Hematopoietic multipotent progenitor cell (in vitro differentiated cells): Measurements from ENCODE around the gene RGS4. TPM values are rescaled to one million over a fixed set of nuclear protein-coding genes. Genes with fewer than 3 reads are reported as not detected.

Experiments used
- DNase-seq, 3 donors: peaks; one replicate each; pipeline ENCODE4 v3.0.0-alpha.2; 2011 to 2015; ENCODE audit warnings: low read depth in 2 of 3, low spot score in 2 of 3
- total RNA-seq: library from RNA; depleted of rRNA; stranded (reverse); fragments of >200 nt; gene quantifications from one replicate; pipeline ENCODE4 v1.2.3, GENCODE V29; 2012

RGS4 gene
- not detected for total RNA-seq

DNA sequence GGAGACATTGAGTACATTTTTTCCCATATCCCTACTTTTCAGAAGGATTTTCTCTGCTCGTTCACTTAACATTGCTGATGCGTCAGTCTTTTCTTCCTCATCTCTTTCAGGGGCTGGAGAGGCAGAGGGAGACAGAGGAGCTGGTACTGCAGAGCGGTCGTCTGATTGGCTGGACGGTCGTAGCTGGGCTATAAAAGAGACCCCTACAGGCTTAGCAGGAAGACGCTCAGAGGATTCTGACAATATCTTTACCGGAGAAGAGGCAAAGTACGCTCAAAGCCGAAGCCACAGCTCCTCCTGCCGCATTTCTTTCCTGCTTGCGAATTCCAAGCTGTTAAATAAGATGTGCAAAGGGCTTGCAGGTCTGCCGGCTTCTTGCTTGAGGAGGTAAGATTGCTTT is at the start of gene RGS4:
RGS4 (plus strand) TSS at position 220 of the 400 bp plus-strand sequence; CDS start at position 344, 124 bp downstream.
- DNase-seq: peak in 1 of 3 donors; percentile 8

DNA sequence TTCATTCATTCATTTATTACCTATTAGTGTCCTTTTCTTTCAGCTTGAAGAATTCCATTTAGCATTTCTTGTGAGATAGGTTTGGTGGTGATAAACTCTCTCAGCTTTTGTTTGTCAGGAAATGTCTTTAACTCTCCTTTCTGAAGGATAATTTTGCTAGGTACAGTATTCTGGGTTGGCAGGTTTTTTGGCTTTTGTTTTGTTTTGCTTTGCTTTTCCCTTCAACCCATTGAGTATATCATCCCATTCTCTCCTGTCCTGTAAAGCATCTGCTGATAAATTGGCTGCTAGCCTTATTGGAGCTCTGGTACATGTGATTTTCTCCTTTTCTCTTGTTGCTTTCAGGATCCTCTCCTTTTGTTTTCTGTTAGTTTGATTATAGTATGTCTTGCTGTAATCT is 47.0 kb upstream of the RGS4 start:
- DNase-seq: no peak

- DNase-seq: no peak
Observed at GRCh38 chr1:163027610-163028009, 41.6 kb upstream of the RGS4 start.

GRCh38 chr1:163029901-163030300 is 39.3 kb upstream of the RGS4 start:
- DNase-seq: no peak

DNA sequence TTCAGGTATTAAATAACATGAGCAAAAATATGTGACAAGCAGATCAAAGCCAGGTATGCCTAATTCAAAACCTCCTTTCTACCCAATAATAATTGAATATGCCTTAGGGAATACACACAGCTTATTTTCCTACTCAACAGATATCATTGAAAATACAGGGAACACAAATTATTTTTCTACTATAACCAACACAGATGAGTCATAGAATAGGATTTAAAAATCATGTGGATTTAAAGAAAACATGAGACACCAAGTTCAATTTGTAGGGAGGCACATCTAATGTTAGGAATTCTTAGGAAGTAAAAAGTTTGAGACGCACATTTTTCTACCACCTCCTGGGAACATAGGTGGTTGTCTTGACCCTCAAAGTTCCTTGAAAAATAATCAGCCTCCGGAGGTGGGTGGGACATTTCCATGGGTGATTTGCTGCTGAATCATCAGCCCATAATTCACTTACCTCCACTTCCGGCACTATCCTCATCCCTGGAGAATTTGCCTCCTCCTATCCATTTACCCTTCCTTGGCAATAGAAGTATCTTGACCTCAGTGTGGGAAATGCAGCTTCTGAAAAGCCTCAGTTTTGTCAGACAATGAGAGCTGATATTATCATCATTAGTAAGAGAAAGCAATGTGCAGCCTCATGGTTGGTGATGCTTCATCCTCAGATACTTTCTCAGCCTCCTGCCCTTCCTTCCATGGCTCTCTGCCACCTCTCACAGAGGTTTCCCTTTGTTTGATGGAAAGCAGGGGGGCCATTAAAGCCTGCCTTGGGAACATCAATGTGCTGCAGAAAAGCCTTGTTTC is 33.5 kb upstream of the RGS4 start:
- no peak for DNase-seq

- no peak for DNase-seq
Observed at GRCh38 chr1:163036671-163037070, 32.5 kb upstream of the RGS4 start.

DNA sequence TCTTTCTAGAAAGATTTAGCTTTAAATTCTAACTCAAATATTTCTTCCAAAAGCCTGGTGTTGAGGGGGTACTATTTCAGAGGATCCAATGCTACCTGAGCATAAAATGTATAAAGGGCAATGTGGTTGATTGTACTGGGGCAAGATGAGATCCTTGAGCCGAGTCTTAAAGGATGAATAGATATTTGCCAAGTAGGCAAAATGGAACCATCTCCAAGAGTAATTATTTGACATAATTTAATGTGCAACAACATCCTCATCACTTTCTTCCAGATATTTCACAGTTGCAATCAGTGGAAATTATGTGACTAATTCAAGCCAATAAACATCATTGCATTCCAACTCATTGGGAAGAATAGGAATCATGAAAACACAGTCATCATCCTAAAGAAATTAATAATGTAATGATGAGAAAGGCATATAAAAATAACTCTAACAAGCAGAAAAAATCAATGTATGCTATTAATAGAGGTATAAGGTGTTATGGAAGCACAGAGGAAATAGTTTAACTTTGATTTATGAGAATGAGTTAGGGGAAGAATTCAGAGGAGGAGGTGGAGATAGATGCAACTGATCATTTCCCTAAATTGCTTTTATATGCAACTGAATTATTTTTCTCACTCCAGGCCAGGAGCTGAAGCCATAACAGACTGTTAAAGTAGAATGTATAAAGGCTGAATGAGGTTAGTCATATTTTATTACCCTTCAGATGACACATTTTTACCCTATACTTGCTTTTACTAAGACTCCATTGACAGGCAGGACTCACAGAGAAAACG is 30.0 kb upstream of the RGS4 start:
- no peak for DNase-seq

DNA sequence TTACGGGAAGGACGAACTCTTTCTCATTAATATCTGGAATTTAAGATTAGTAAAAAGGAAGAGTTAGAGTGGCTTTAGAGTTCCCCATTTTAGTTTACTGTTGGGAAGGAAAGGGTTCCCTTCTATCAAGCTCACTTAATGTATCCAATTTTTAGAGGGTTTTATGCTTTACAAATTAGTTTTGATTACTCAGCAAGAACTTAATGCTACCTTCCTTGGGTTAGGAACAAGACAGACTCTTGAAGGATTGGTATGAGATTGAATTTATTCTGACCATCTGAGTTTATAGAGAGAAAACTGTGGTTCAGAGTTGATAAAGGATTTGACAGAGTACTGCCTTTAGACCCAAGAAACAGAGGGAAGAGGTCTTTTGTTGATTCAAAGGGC is 29.5 kb upstream of the RGS4 start:
- no peak for DNase-seq

- no peak for DNase-seq
Observed at GRCh38 chr1:163046071-163046470, 23.1 kb upstream of the RGS4 start.

DNA sequence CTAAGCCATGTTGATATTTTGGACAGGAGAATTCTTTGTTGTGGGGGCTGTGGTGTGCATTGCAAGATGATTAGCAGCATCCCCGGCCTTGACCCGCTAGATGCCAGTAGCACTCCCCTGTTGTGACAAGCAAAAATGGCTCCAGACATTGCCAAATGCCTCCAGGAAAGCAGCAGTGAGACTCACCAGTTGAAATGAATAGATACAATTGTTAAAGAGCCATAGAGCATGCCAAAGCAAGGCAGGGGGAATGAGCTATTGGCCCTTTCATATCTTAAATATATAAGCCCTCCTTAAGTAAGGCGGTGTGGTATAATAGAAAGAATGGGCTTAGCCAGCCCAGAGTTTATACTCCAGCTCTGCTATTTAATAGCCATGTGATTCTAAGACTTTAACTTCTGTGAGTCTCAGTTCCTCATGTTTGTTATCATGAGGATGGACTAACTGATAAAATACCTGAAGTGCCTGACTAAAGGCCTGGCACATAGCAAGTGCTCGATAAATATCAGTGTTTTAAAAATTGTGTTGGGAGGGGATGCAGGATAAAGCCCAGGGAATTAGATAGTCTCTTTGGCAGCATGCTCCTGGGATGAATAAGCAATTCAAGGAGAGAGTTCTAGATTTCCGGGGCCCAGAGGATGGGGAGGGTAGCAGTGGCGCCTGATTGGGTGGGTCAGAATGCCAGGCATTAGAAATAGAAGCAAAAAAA is 21.1 kb upstream of the RGS4 start:
- DNase-seq: no peak

- no peak for DNase-seq
Observed at GRCh38 chr1:163048869-163049268, 20.3 kb upstream of the RGS4 start.

- no peak for DNase-seq
Observed at GRCh38 chr1:163049296-163049695, 19.9 kb upstream of the RGS4 start.

DNA sequence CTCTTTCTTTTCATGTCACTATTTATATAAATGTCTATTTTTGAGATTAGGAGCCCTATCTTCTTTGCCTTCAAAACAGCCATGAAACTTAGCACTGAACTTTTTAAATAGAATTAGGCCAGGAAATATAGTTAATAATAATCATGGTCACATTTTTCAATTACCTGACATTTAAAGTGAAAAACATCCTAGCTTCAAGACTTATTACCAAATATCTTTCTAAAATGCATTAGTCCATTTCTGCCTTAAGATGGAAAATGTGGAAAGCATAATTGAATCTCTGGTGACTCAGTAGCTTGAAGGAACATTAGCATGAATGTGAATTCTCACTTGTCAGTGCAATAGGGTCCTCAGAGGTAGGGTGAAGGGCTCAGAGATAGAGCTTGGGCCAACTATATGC is 18.7 kb upstream of the RGS4 start:
- no peak for DNase-seq

DNA sequence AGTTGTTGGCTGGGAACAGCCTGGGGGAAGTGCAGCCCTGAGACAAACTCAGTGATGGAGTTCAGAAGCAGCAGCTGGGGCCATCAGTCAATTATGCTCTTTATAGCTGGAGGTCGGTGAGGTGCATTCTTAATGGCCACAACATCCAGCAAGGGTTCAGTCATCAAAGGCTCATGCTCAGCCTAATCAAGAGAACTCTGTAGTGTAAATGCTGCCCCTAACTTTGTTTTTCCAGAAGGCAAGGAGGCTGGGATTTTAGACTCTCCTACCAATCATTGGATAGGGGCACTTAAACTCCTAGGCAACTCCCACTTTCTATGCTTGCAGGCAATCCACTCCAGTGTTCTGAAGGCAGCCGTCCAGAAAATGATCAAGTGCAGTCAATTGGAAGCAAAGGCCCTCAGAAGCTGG is 15.0 kb upstream of the RGS4 start:
- no peak for DNase-seq

- no peak for DNase-seq
Observed at GRCh38 chr1:163055005-163055404, 14.2 kb upstream of the RGS4 start.

DNA sequence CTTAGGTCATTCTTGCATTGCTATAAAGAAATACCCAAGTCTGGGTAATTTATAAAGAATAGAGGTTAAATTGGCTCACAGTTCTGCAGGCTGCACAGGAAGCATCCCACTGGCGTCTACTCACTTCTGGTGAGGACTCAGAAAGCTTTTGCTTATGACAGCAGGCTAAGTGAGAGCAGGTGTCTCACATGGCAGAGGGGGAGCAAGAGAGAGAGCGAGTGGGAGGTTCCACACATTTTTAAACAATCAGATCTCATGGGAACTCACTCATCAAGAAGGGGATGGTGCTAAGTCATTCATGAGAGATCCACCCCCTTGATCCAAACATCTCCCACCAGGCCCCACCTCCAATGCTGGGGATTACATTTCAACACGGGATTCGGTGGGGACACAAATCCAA is 13.6 kb upstream of the RGS4 start:
- DNase-seq: no peak

GRCh38 chr1:163056831-163057230 is 12.3 kb upstream of the RGS4 start:
- DNase-seq: no peak

DNA sequence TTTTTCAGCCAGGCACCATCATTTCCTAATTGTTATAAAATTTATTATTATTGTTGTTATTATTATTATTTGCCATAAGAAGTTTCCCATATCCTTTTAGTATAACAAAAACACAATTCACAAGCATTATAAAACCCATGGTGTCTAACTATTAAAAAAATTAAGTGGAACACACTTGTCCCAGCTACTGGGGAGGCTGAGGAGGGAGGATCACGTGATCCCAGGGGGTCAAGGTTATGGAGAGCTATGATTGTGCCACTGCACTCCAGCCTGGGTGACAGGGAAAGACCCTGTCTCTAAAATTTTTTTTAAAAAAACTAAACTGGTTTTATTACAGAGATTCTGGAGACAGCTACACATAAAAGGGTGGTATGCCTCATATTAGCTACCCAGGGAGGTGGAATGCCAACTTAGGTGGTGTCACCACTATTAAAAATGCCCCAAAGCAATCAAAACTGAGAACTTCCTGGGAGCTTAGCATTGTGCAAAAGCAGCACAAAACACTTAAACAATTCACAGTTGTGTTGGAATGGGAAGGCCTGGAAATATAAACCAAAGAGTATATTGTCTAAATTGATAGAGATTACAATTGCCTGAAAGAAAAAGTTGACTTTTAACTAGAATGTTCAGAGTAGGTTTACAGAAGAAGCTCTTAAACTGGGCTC is 8.7 kb upstream of the RGS4 start:
- no peak for DNase-seq

DNA sequence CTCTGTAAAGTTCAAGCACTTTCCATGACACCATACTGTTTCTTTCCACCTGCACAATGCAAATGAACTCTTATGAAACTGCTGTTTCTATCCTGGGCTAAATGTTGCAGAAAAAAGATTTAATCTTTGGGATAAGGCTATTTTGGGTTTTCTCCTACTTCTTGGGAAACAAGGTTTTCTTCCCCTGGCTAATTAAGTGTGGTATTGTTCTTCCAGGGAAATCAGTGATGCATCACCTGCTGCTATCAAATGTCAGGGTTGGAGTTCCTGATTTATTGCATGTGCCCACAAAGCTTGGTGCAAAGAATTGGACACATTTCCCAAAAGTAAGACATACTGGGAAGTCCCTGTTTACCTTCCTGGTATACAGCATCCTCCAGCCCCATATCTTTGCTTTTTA is 6.0 kb upstream of the RGS4 start:
- no peak for DNase-seq

DNA sequence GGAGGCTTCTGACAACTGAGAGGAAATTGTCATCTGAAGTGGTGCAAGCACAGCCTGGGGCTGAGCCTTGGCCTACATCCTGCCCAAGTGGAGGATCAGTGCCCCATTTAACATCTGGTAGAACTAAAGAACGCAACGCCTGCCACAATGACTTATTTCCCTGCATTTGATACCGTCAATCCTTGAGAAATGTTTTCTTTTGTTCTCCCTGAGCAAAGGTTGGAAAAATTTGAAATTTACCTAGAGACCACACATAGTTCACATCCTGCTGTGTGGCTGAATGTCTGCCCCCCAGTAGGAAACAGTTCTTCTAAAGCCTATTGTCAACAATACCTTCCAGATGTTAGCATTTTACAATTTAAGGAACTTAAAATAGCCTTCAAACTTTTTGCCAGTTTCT is 5.6 kb upstream of the RGS4 start:
- no peak for DNase-seq

DNA sequence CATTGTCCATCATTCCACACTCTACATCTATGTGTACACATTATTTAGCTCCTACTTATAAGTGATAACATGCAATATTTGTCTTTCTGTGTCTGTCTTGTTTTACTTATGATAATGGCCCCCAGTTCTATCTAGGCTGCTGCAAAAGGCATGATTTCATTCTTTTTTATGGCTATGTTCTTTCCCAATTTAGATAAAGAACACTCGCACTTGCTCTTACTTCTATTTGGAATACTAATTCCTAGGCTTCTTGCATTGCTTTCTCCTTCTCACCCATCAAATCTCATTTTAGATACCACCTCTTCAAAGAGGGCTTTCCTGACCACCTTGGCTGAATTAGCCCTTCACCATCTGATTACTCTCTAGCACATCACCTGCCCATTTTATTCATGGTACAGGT is 3.0 kb upstream of the RGS4 start:
- DNase-seq: no peak
